KBM-7 (cell line): Measurements from ENCODE around the gene STK17B.
"Not testable (repeated sequence)": the region's sequence is repeated elsewhere in the genome, so short reads cannot be mapped to it uniquely, and the experiment has no call there.

Experiments used
- DNase-seq: peaks from one replicate; pipeline ENCODE4 v3.0.0-alpha.2; 2015
- in situ Hi-C: fragments of 300-500 bp; cut with MboI; formaldehyde crosslinking; loops from 2 replicates; pipeline ENCODE4 v1.14.3; 2020; ENCODE audit warnings: low sequenced_read_pairs, low pct_unique_long_range_greater_than_20kb, mixed read lengths

STK17B gene

DNA sequence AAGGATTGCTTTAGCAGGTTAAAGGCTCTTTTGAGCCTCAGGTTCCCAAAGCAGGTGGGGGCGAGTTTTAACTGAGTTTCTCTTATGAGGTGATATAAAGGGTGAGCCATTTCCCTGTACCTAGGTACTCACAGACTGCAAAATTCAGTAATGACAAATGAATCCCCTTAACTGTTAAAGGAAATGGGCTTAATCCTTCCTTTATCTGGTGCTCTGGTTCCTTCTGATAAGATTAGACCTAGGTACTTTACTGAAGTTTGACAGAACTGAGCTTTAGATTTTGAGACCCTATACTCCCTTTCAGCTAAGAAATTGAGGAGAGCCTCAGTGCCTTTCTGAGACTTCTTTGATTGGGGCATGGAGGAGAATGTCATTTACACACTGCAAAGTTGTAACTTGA lies 42.6 kb downstream of the STK17B start:
- in situ Hi-C loops = no loop called here
- peak; percentile 19 for DNase-seq

GRCh38 chr2:196125596-196125995 lies 45.8 kb downstream of the STK17B start:
- in situ Hi-C loops = no loop called here

DNA sequence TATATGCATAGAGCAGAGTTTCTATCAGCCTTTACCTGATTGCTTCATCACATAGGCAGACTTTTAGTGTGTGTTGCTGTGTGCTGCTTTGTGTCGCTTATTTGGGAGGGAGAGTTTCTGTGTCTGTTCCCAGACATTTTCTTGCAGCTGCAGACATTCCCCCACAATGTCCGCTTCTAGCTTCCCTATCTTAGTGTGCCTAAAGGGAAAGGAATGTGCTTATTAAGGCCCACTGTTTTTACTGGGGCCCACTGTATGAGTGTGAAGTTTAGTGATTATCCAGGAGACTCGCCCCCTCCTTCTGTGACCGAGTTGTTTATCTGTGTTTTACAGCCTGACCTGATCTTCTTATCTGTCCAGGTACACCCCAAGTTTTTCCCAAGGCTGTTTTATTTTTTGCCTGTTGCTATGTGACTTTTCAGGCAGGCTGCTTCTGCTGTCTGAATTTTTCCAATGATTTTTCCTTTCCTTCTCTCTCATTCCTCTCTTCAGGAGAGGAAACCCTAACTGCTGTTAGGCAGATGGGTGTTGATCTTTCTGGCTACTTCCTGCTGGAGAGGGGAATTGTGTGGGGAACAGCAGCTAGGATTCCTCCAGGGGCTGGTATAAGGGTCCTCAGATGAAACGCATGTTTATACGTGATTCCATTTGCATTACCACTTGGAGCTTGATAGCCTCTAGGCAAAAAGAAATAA lies 47.6 kb downstream of the STK17B start:
- no peak for DNase-seq
- in situ Hi-C loops = loop anchor here (25.0 kb wide), 2 partner anchors 338 to 638 kb away; no protein-coding TSS in a partner anchor

More at GRCh38 chr2:196125596-196125995, 45.8 kb downstream of the STK17B start:
- no peak for DNase-seq

DNA sequence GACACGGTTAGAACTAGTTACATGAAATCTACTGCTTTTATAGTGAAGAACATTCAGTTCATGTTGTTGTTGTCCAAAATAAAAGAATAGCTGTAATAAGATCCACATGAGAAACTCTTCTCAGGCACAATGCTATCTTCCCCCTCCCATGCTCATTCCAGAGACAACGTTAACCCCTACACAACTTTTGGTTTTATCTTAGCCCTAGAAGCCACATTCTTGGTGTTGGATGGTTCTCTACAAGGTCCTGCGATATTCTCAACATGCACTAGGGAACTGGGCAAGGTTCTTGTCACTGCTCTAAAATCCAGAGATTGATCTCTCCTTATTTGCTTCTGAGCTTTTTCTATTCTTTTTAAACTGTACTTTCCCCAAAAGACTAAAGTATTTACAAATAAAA lies 51.5 kb downstream of the STK17B start:
- in situ Hi-C loops = loop anchor here (25.0 kb wide), 2 partner anchors 342 to 642 kb away; no protein-coding TSS in a partner anchor
- no peak for DNase-seq

DNA sequence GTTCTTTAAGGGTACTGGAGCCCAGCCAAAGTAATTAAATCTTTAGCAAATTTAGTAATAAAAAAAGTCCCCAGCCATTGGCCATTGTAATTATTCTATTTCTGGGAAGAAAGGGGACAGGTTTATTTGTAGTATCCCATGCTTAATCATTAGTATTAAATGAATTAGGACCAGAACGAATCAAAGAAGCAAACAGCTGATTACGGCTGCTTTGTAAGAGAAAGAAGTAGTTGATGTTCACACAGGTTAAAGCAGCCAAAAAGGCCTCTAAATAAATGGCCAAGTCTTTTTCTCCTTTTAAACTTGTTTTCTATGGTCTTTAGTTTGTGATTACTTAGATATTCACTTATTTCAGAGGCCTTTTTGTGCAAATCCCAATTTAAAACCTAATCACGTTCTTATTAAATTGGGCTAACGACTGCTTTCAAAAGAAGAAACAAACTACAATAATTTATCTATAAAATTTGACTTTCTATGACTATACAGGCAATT lies 54.1 kb downstream of the STK17B start:
- in situ Hi-C loops = loop anchor here (25.0 kb wide), 2 partner anchors 345 to 645 kb away; no protein-coding TSS in a partner anchor
- DNase-seq = no peak

- in situ Hi-C loops = loop anchor here (25.0 kb wide), 2 partner anchors 349 to 649 kb away; no protein-coding TSS in a partner anchor
- peak; percentile 32 for DNase-seq
Observed at GRCh38 chr2:196113061-196113974, 58.1 kb downstream of the STK17B start.

GRCh38 chr2:196112418-196113034 lies 58.9 kb downstream of the STK17B start:
- in situ Hi-C loops = loop anchor here (25.0 kb wide), 2 partner anchors 350 to 650 kb away; no protein-coding TSS in a partner anchor
- no peak for DNase-seq

DNA sequence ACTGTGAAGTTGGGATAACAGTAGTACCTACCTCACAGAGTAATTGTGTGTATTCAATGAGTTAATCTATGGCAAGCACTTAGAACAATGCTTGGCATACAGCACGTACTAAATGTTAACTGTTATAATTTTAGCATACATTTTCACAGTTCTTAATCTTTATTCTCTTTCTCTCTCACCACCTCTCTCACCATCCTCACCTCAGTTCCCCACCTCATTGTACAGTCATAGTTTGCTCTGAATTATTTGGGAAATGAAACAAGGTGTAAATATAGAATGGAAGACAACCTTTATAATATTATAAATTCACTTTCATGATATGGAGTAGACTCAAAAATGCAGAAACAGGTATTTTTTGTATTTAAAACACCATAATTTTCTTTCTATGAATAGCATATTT lies 62.8 kb downstream of the STK17B start:
- in situ Hi-C loops = loop anchor here (25.0 kb wide), 2 partner anchors 354 to 654 kb away; no protein-coding TSS in a partner anchor
- no peak for DNase-seq

GRCh38 chr2:196105951-196106350 lies 65.4 kb downstream of the STK17B start:
- in situ Hi-C loops = loop anchor here (25.0 kb wide), 2 partner anchors 356 to 656 kb away; no protein-coding TSS in a partner anchor
- peak; percentile 58 for DNase-seq

DNA sequence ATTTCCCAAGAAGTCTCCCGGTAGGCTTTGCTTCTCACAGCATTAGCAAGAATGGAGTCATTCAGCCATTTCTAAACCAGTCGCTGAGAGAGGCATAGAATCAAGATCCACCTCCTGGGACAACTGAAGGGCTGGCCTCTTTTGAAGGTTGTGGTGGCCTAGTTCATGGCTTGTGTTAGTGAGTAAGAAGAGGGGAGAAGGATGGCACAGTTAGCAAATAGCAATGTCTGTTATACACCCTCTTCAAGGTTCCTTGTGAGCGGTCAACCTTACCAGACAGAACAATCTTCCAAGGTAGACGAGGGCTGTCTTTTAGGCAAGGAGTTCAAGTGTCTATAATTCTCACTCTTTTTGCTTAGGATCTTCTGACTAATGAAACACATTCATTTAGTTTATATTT lies 67.3 kb downstream of the STK17B start:
- in situ Hi-C loops = loop anchor here (25.0 kb wide), 2 partner anchors 358 to 658 kb away; no protein-coding TSS in a partner anchor
- DNase-seq = no peak

GRCh38 chr2:196103626-196104025 lies 67.8 kb downstream of the STK17B start:
- no peak for DNase-seq
- in situ Hi-C loops = loop anchor here (25.0 kb wide), 2 partner anchors 359 to 659 kb away; no protein-coding TSS in a partner anchor

DNA sequence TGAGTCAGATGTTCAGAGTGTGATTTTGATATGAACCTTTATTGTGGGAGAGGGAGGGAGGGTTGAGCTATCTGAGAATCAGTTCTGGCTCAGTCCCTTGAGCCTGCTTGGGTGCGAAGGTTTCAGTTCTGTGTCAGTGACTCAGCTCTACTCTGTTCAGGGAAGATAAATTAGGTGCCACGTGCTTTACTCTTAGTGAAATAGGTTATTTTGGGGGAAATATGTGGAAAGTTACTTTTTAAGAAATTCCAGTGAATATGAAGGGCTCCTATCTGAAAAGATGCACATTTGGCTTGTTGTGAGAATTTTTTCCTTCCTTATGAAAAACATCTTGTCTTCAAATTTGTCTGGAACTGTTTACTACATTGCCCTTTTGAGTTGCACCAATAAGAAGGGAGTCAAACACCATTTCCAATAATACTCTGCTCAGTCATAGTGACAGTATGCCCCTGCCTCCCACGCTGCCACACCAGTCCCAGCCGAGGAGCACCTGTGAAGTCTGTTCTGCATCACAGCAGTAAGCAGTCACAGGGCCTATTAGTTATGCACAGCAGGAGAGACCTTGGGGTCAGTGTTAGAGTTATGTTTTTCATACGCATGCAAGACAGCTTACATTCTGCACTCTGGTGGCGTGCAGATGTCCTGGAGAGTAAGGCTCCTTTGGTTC lies 69.9 kb downstream of the STK17B start:
- in situ Hi-C loops = loop anchor here (25.0 kb wide), 2 partner anchors 361 to 661 kb away; no protein-coding TSS in a partner anchor
- no peak for DNase-seq

DNA sequence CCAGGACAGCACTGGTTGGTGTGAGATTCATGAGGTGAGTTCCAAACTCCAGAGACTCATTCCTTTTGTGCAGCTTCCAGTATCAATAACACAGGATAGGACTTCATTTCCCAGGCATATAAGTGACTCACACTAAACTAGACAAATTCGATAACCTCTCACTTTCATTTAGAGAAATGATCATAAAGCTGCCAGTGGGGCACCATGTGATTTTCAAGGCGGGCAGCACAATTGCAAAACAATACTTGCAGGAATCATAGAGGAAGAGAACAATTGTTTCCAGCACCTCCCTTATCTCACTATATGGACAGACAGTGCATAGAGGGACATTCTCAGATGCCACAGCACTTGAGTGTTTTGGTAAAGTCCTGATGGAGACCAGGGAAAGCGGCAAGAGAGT lies 71.5 kb downstream of the STK17B start:
- no peak for DNase-seq
- in situ Hi-C loops = loop anchor here (25.0 kb wide), 2 partner anchors 362 to 662 kb away; no protein-coding TSS in a partner anchor

- in situ Hi-C loops = no loop called here
- DNase-seq = no peak
Observed at GRCh38 chr2:196097864-196098660, 73.3 kb downstream of the STK17B start.

DNA sequence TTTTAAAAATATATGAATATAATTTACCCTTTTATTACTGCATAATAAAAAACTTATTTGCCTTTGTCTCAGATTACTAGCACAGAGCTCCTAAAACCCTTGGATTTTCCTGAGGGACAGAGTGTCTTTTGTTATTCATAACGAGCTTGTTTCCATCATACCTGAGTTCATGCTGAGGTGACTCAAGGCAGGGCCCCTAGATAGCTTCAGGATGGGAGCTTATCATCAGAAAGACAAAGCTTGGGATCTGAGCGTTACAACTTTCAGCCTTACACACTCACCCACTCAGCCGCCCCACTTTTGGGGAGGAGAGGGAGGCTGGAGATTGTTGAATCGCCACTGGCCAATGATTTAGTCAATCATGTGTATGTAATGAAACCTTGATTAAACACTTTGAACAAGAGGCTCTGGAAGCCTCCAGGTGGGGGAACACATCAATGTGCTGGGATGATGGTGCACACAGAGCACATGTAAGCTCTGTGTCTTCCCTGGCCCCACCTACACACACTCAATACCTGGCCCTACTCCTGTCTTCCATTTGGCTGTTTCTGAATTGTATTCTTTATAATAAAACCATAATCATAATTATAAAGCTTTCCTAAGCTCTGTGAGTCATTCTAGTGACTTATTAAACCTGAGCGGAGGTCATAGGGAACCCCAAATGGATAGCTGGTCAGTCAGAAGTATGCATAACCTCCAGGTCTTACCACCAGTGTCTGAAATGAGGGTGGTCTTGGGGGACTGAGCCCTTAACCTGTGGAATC lies 74.2 kb downstream of the STK17B start:
- in situ Hi-C loops = no loop called here
- no peak for DNase-seq

DNA sequence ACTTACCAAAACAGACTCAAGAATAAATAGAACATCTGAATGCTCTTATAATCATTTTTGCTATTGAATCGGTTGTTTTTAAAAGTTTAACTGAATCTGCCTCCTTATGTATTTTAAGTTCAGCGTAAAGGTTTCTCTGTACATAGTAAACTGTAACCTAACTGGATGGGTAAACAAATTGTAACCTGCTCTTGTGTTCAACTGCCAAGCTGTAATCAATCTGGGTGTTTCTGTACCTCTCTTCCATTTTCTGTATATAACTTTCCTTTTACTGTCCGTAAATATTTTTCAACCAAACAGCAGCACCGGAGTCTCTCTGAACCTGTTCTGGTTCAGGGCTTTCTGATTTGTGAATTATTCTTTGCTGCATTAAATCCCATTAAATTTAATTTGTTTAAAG lies 75.1 kb downstream of the STK17B start:
- no peak for DNase-seq
- in situ Hi-C loops = no loop called here

GRCh38 chr2:196089448-196089847 lies 81.9 kb downstream of the STK17B start:
- in situ Hi-C loops, DNase-seq: not testable (repeated sequence)
